Fibroblast of mammary gland (primary cell): ENCODE measurements around the gene DEPDC1B.

Source experiments
- DNase-seq: peaks from one replicate; pipeline ENCODE4 v3.0.0-alpha.2; 2010; ENCODE audit warnings: low read depth
- H3K4me3 ChIP-seq: 2 replicates; pipeline ENCODE4 v1.5.1; 2011; ENCODE audit warnings: low read depth, mild to moderate bottlenecking, low read length, moderate library complexity; ENCODE audit not compliant: control insufficient read depth
- TF ChIP-seq, protein P1 (sequence below): conservative IDR thresholded peaks from 2 replicates; pipeline ENCODE4 v1.5.1; 2011; ENCODE audit warnings: low read depth, low read length, inconsistent platforms; ENCODE audit not compliant: control insufficient read depth, insufficient read depth

DEPDC1B gene

DNA sequence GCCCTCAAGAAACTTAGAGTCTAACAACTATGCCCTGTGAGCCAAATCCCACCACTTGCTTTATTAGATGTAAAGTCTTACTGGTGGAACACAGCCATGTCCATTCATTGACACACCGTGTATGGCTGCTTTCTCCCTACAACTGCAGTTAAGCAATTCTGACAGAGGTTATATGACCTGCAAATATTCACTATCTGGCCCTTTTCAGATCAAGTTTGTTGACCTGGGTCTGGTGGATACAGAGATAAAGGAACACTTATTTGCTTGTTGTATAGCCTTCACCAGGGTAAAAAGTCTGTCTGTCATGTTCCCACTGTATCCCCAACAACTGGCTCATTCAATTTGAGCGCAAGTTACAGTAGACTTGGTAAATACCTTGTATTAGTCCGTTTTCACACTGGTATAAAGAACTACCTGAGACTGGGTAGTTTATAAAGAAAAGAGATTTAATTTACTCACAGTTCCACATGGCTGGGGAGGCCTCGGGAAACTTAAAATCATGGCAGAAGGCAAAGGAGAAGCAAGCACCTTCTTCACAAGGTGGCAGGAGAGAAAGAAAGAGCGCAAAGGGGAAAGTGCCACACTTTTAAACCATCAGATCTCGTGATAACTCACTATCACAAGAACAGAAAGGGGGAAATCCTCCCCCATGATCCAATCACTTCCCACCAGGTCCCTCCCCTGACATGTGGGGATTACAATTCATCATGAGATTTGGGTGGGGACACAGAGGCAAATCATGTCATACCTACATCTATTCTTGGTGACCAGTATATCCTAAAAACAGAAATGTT, 27.9 kb downstream of the DEPDC1B start:
- no peak overlapping the region for H3K4me3 ChIP-seq
- DNase-seq: no peak
- TF ChIP-seq, protein P1, sequence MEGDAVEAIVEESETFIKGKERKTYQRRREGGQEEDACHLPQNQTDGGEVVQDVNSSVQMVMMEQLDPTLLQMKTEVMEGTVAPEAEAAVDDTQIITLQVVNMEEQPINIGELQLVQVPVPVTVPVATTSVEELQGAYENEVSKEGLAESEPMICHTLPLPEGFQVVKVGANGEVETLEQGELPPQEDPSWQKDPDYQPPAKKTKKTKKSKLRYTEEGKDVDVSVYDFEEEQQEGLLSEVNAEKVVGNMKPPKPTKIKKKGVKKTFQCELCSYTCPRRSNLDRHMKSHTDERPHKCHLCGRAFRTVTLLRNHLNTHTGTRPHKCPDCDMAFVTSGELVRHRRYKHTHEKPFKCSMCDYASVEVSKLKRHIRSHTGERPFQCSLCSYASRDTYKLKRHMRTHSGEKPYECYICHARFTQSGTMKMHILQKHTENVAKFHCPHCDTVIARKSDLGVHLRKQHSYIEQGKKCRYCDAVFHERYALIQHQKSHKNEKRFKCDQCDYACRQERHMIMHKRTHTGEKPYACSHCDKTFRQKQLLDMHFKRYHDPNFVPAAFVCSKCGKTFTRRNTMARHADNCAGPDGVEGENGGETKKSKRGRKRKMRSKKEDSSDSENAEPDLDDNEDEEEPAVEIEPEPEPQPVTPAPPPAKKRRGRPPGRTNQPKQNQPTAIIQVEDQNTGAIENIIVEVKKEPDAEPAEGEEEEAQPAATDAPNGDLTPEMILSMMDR: no peak

DNA sequence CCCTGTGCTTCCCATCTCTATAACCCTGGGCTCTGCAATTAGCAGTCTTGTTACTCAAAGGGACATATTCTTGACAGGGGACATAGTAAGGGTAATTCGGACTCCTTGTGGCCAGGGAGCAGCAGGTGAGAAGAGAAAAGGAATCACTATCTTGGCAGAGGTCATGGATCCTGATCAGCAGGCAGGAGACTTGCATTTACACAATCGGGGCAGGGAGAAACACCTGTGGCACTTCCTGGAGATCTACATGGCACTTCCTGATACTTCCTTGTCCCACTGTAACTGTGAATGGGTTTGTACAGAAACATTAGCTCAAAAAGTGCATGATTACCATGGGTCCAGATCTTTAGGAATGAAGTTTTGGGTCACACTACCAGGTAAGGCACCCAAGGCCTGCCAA, 29.2 kb downstream of the DEPDC1B start:
- TF ChIP-seq, protein P1: no peak
- no peak for DNase-seq

GRCh38 chr5:60668686-60669304, 31.2 kb downstream of the DEPDC1B start:
- H3K4me3 ChIP-seq: no peak overlapping the region
- TF ChIP-seq, protein P1: peak; percentile 57
- peak; percentile 56 for DNase-seq

More for the DNA sequence above, 29.2 kb downstream of the DEPDC1B start:
- no peak overlapping the region for H3K4me3 ChIP-seq

GRCh38 chr5:60651872-60652620, 47.9 kb downstream of the DEPDC1B start:
- TF ChIP-seq, protein P1: no peak
- H3K4me3 ChIP-seq: no peak overlapping the region
- DNase-seq: peak; percentile 97

- TF ChIP-seq, protein P1: peak; percentile 73
- peak; percentile 63 for DNase-seq
Measured at GRCh38 chr5:60649288-60649917, 50.6 kb downstream of the DEPDC1B start.

GRCh38 chr5:60648175-60648574, 51.8 kb downstream of the DEPDC1B start:
- TF ChIP-seq, protein P1: no peak
- no peak for DNase-seq
- no peak overlapping the region for H3K4me3 ChIP-seq

More at GRCh38 chr5:60649288-60649917, 50.6 kb downstream of the DEPDC1B start:
- H3K4me3 ChIP-seq: no peak overlapping the region
